ENCODE measurements around the gene SKAP2.

- no peak for TF ChIP-seq CTCF (conservative IDR thresholded peaks at IDR 0.05 in 1 of 2, IDR thresholded peaks at IDR 0.05 in 1 of 2; ENCODE audit: low read depth in 1 of 2, low read length in 2 of 2)
- TF ChIP-seq EZH2 (IDR thresholded peaks at IDR 0.05; ENCODE audit: low read length, missing control alignments), result no peak
Observed at GRCh38 chr7:26664735-26665416, 199.5 kb downstream of the SKAP2 start.

All from fibroblast of lung (primary cell).